Erythroblast (primary cell): ENCODE results near the gene BUD23.

Experiments used
- GATA1 ChIP-seq: IDR thresholded peaks from 2 replicates; pipeline ENCODE4 v1.6.1; 2011; ENCODE audit warnings: low read depth, mild to moderate bottlenecking, control low read depth, low read length, moderate library complexity
- POLR2A ChIP-seq: IDR thresholded peaks from 2 replicates; pipeline ENCODE4 v1.6.1; 2011; ENCODE audit warnings: mild to moderate bottlenecking, low read length

DNA sequence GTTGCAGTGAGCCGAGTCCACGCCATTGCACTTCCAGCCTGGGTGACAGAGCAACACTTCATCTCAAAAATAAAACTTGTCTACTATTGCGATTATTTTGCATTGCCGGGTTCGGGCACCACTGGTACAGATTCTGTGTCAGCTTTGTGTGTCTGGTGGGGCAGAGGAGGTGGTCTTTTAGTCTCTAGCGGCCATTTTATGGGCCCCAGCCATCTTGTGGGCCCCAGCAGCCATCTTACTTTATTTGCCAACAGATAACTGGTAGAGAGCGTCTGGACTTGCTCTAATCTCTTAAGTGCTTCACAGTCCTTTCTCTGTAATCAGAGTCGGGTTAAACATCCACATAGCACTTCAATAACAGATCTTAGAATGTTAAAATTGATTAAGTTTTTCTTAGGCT is 4.9 kb downstream of the BUD23 start:
- TF ChIP-seq POLR2A (no peak), GATA1 (no peak)
